GM23338 (cell line): ENCODE results near the gene LYG1.

Experiments
- EZH2 ChIP-seq: fragments of 200-600 bp; sonication (generic); IDR thresholded peaks from one replicate; pipeline ENCODE4 v1.8.0; 2017; ENCODE audit warnings: antibody characterized with exemption, mild to moderate bottlenecking, low read depth; ENCODE audit not compliant: unreplicated experiment
- EZH2phosphoT487 ChIP-seq: fragments of 200-600 bp; sonication (generic); IDR thresholded peaks from one replicate; pipeline ENCODE4 v1.8.1; 2018; ENCODE audit warnings: antibody characterized with exemption; ENCODE audit not compliant: unreplicated experiment
- JUNB ChIP-seq: IDR thresholded peaks from one replicate; pipeline ENCODE4 v1.6.1; 2016; ENCODE audit warnings: antibody characterized with exemption; ENCODE audit not compliant: unreplicated experiment
- NANOG ChIP-seq: IDR thresholded peaks from 2 replicates; pipeline ENCODE4 v1.6.1; 2016; ENCODE audit warnings: antibody characterized with exemption, borderline replicate concordance
- POLR2AphosphoS5 ChIP-seq: IDR thresholded peaks from 2 replicates; pipeline ENCODE4 v1.6.1; 2016; ENCODE audit warnings: antibody characterized with exemption, low read depth
- ZNF331 ChIP-seq: fragments of 250-450 bp; sonication (Bioruptor Pico); IDR thresholded peaks from 2 replicates; pipeline ENCODE4 v1.5.0; 2020; ENCODE audit warnings: low read depth, mild to moderate bottlenecking, moderate library complexity
- TF ChIP-seq, protein P1 (sequence below), 2 experiments: fragments of 200-600 bp in 1 of 2; sonication (generic) in 1 of 2; conservative IDR thresholded peaks; 2 replicates each; pipeline versions ENCODE4 v1.5.1 to v1.6.1; 2016 to 2017; ENCODE audit warnings: antibody characterized with exemption in 2 of 2, low read depth in 2 of 2, mild to moderate bottlenecking in 2 of 2, moderate library complexity in 1 of 2
- TF ChIP-seq, protein P2 (sequence below): fragments of 250-450 bp; sonication (Bioruptor Pico); IDR thresholded peaks from 2 replicates; pipeline ENCODE4 v1.5.0; 2020; ENCODE audit warnings: mild to moderate bottlenecking, moderate library complexity

DNA sequence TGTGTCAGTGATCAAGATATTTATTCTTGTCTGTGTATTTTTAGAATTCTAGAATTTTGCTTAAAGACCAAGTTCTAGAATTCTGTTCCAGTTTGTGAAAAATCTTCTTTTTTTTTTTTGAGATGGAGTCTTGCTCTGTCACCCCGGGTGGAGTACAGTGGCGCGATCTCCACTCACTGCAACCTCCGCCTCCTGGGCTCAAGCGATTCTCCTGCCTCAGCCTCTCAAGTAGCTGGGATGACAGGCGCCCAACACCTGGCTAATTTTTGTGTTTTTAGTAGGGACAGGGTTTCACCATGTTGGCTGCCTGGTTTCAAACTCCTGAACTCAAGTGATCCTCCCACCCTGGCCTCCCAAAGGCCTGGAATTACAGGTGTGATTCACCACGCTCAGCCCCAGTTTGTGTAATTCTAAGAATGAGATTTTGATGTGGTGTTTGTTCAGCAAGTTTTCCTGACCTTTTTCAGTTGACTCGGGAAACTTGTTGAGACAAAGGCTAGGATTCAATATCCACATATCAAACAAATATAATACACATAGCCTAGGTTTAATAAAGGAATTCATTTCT is 39.8 kb upstream of the LYG1 start:
- TF ChIP-seq, protein P1, sequence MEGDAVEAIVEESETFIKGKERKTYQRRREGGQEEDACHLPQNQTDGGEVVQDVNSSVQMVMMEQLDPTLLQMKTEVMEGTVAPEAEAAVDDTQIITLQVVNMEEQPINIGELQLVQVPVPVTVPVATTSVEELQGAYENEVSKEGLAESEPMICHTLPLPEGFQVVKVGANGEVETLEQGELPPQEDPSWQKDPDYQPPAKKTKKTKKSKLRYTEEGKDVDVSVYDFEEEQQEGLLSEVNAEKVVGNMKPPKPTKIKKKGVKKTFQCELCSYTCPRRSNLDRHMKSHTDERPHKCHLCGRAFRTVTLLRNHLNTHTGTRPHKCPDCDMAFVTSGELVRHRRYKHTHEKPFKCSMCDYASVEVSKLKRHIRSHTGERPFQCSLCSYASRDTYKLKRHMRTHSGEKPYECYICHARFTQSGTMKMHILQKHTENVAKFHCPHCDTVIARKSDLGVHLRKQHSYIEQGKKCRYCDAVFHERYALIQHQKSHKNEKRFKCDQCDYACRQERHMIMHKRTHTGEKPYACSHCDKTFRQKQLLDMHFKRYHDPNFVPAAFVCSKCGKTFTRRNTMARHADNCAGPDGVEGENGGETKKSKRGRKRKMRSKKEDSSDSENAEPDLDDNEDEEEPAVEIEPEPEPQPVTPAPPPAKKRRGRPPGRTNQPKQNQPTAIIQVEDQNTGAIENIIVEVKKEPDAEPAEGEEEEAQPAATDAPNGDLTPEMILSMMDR (conservative IDR thresholded peaks at IDR 0.05; ENCODE audit: low read depth in 2 of 2): no peak
- TF ChIP-seq POLR2AphosphoS5: no peak
- no peak for TF ChIP-seq ZNF331 (CRISPR knock-in tag)
- TF ChIP-seq EZH2: no peak
- no peak for TF ChIP-seq NANOG
- no peak for TF ChIP-seq EZH2phosphoT487
- TF ChIP-seq JUNB: no peak
- TF ChIP-seq, protein P2, sequence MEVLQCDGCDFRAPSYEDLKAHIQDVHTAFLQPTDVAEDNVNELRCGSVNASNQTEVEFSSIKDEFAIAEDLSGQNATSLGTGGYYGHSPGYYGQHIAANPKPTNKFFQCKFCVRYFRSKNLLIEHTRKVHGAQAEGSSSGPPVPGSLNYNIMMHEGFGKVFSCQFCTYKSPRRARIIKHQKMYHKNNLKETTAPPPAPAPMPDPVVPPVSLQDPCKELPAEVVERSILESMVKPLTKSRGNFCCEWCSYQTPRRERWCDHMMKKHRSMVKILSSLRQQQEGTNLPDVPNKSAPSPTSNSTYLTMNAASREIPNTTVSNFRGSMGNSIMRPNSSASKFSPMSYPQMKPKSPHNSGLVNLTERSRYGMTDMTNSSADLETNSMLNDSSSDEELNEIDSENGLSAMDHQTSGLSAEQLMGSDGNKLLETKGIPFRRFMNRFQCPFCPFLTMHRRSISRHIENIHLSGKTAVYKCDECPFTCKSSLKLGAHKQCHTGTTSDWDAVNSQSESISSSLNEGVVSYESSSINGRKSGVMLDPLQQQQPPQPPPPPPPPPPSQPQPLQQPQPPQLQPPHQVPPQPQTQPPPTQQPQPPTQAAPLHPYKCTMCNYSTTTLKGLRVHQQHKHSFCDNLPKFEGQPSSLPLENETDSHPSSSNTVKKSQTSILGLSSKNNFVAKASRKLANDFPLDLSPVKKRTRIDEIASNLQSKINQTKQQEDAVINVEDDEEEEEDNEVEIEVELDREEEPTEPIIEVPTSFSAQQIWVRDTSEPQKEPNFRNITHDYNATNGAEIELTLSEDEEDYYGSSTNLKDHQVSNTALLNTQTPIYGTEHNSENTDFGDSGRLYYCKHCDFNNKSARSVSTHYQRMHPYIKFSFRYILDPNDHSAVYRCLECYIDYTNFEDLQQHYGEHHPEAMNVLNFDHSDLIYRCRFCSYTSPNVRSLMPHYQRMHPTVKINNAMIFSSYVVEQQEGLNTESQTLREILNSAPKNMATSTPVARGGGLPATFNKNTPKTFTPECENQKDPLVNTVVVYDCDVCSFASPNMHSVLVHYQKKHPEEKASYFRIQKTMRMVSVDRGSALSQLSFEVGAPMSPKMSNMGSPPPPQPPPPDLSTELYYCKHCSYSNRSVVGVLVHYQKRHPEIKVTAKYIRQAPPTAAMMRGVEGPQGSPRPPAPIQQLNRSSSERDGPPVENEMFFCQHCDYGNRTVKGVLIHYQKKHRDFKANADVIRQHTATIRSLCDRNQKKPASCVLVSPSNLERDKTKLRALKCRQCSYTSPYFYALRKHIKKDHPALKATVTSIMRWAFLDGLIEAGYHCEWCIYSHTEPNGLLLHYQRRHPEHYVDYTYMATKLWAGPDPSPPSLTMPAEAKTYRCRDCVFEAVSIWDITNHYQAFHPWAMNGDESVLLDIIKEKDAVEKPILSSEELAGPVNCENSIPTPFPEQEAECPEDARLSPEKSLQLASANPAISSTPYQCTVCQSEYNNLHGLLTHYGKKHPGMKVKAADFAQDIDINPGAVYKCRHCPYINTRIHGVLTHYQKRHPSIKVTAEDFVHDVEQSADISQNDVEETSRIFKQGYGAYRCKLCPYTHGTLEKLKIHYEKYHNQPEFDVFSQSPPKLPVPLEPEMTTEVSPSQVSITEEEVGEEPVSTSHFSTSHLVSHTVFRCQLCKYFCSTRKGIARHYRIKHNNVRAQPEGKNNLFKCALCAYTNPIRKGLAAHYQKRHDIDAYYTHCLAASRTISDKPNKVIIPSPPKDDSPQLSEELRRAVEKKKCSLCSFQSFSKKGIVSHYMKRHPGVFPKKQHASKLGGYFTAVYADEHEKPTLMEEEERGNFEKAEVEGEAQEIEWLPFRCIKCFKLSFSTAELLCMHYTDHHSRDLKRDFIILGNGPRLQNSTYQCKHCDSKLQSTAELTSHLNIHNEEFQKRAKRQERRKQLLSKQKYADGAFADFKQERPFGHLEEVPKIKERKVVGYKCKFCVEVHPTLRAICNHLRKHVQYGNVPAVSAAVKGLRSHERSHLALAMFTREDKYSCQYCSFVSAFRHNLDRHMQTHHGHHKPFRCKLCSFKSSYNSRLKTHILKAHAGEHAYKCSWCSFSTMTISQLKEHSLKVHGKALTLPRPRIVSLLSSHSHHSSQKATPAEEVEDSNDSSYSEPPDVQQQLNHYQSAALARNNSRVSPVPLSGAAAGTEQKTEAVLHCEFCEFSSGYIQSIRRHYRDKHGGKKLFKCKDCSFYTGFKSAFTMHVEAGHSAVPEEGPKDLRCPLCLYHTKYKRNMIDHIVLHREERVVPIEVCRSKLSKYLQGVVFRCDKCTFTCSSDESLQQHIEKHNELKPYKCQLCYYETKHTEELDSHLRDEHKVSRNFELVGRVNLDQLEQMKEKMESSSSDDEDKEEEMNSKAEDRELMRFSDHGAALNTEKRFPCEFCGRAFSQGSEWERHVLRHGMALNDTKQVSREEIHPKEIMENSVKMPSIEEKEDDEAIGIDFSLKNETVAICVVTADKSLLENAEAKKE (CRISPR knock-in tag): no peak
